ENCODE results near the gene LILRA6.
"Not testable (repeated sequence)": the region's sequence is repeated elsewhere in the genome, so short reads cannot be mapped to it uniquely, and the experiment has no call there.

Gene LILRA6

DNA sequence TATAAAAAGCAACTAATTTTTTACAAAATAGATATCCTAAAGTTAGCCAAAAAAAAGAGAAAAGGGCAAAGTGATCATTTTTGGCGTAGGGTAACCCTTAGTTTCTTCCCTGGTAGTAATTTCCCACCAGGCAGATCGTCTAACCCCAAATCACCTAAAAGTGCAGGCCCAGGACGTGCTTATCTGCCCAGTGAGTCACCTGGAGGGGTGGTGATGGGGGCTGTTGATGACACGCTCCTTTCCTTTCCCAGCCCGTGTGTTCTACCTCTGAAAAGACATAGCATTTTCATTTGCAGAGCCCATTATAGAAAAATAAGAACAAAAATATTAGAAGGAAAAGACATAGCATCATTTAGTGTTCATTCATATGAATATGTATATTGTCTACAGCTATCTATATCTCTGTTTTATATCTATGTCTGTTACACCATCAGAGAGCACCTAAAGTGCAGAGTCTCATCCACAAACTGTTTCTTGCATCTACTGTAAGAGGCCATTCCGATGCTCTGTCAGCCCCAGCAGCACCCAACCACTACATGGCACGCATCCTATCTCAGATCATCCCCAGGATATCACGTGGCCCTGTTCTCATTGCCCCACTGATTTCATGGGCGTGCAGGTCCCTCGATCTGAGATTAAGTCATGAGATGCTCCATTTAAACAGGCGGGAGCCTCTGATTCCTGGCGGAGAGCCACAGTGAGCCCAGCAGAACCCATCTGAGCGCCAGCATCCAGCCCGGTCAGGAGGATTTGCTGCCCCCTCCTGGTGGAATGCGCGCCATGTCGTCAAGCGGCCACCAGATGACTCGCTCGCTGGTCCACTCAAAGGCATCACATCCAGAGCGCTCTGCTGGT lies 11.3 kb downstream of the LILRA6 start:
- DNase-seq (ENCODE audit: low read depth): peak; percentile 63

DNA sequence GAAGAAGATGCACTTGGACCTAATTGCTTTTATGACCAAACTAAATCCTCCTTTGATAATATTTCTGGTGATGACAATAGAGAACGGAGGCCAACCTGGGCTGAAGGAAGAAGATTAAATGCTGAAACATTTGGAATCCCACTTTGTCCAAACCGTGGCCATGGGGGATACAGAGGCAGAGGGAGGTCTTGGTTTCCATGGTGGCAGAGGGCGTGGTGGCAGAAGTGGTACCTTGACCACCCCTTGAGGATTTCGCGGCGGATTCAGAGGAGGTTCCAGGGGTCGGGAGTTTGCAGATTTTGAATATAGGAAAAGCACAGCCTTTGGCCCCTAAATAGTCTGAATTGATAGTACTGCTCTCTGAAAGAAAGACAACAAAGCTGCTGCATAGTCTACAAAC lies 12.6 kb downstream of the LILRA6 start:
- DNase-seq (ENCODE audit: low read depth): no peak

DNA sequence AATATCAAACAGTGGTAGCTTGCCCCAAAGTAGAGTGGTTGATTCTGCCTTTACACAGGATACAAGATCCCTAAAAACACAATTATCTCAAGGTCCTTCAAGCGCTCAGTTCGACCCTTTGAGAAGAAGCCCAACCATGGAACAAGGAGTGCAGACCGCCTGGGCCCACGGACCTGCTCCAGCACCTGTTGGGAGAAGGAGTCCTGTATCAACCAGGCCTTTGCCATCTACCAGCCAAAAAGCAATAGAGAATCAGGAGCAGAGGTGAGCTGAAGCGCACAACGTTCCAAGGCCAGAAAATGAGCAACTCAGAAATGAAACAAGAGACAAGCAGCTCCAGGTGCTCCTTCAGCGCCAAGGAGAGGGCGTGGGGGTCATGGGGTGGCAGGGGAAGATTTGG lies 13.4 kb downstream of the LILRA6 start:
- no peak for DNase-seq (ENCODE audit: low read depth)

DNA sequence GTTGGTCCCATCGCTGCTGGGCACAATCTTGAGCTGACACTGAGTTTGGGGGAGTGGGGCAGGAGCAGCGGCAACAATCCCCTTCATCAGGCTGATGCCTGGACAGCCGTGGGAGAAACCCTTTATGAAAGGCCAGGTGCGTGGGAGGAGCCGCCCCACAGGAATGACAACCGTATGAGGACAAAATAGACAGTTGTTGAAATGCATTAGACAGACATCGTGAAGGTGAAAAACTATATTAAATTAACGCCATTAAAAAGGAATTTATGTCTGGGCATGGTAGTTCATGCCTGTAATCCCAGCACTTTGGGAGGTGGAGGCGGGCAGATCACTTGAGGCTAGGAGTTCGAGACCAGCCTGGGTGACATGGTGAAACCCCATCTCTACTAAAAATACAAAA lies 18.0 kb downstream of the LILRA6 start:
- not testable (repeated sequence) for DNase-seq (ENCODE audit: low read depth)

DNA sequence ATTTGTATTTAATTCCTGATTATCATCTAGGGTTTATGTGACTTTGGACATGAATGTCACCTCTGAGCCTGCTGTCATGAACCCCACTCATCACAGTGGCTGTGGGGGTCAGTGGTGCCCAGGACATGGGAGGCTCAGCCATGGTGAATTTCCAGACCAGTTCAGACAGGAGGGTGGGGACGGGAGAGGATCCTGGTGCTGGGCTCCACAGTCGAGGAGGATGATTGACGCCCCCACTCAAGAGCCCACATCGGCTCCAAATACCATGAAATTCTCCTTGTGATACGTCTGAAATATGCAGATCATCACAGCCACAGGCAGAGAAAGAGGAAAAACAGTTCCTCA lies 18.7 kb downstream of the LILRA6 start:
- not testable (repeated sequence) for DNase-seq (ENCODE audit: low read depth)

DNA sequence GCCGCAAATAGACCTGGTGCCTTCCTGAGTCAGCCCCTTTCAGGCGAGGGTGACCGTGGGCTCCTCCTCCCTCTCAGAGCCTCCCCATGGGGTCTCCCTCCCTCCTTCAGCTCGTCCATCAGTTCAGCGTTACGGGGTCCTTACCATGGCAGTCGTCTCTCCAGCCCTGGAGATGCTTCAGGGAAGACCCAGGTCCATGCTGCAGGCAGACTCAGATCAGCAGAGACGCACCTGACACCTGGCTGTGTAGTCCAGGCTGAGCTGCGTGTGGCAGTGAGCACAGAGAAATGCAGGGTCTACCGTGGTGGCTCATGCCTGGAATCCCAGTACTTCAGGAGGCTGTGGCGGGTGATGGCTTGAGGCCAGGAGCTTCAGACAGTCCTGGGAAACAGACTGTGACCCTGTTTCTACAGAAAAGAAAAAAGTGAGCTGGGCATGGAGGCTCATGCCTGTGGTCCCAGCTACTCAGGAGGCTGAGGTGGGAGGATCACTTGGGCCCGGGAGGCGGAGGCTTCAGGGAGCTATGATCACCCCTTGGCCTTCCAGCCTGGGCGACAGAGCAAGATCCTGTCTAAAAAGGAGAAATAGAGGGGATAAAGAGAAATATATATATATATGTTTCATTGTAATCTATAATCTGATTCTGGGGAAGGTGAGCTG lies 19.2 kb downstream of the LILRA6 start:
- not testable (repeated sequence) for DNase-seq (ENCODE audit: low read depth)

DNA sequence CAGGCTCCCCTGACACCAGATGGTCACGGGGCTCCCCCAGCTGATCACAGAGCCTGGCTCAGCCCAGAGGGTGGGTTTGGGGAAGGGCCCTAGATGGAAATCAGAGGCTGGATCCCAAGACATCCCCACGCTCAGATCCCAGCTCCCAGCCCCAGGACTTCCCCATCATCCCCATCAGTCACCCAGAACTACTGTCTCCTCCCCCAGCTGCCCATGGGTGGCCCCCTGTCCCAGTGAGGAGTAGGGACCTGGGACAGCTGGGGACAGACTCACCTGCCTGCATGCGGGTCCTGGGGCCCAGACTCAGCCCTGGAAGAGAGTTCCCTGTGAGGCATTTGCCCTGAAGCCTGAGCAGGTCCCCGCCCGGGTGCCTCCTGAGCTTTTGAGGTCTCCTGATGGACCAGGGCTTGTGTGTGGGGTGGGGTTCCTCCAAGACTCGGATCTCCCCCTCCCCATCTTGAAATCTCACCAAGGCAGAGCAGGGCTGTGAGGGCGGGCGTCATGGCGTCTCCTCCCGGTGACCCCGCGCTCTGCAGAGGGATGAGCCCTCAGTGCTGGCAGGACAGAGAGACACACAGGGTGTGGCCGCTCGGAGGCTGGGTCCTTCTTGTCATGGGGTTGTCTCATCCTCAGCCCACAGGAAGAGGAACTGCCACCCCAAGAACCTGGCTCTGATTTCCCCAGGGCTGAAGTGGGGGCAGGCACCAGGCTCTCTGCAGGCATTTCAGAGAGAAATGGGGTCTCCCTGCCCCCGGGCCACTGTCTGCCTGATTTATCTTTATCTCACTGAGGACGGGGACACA lies 19.9 kb downstream of the LILRA6 start, which contains the start of gene LILRB3:
TSS of gene LILRB3 (minus strand) at position 534 of the 803 bp plus-strand sequence. CDS start at position 503, 31 bp downstream.
- DNase-seq (ENCODE audit: low read depth): not testable (repeated sequence)

DNA sequence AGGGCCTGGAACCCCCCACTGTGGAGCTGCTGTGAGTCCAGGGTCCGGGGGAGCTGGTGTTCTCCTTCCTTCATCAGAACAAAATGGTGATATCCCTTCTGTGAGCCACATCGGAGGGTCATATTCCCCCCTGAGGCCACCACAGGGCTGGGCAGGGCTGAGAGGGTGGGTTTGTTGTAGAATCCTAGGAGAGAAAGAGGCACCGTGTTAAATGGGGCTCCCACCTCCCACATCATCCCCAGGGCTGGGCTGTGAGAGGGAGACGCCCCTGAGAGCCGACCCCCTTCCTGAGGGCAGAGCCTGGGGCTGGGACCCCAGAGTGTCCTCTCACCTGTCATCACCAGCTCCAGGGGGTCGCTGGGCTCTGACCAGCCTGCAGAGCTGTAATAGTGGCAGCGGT lies 20.6 kb downstream of the LILRA6 start:
- not testable (repeated sequence) for DNase-seq (ENCODE audit: low read depth)

DNA sequence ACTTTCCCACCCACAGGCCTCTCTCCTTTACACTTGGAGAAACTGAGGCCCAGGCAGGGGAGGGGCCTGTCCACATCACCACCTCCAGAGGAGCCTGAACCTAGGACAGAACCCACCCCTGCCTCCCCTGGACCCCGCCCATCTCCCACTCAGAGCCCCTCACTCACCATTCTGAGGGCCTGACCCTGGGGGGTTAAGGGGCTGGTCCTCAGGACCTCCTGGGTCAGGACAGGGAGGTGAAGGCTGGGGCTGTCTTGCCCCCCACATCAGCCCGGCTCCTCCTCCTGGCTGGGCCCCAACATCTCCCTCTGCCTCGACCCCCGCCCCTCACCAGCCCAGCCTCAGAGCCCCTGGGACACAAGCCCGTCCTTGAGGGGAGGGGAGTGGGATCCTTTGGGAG lies 22.9 kb downstream of the LILRA6 start:
- DNase-seq (ENCODE audit: low read depth): not testable (repeated sequence)

DNA sequence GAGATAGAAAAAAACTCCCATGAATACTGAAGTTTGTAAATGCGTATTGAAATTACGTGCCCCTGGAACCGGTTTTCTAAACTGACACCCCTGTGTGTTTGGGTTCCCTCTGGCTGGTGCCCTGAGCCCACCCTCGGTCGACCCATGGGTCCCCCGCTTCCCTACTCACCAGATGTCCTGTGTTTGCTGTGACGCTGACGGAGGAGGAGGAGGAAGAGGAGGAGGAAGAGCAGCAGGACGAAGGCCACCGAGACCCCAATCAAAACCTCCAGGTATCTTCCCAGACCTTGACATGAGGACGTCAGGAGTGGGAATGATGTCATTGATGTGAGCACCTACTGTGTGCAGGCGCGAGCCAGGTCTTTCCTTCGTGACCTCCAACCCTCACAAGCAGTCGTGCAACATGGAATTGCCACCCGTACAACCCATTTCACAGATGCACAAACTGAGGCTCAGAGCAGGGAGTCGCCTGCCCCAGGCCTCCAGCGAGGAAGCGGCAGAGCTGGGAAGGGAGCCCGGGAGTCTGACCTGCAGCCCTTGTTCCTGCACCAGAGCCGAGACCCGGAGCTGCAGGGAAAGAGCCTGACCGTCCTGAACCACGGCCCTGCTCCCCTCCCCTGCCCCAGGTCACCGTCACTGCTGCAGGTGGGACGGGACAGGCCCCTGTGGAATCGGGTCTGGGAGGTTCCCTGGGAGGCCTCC lies 23.5 kb downstream of the LILRA6 start:
- DNase-seq (ENCODE audit: low read depth): no peak

DNA sequence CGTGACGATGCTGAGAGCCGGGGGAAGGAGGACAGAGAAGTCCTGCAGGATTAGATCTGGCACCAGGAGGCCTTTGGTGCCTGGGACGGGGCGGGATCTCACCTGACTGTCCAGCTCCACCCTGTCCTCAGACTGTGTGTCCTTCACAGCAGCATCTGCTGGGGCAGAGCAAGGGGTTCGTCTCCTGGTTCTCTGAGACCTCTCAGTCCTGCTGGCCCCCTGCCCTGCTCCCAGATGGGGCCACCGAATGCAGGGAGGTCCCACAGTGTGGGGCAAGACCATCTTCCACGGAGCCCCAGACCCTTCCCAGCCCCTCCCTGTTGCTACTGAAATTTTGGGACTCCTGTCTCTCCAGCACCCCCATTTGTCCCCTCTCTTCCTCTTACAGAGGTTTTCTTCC lies 24.3 kb downstream of the LILRA6 start:
- DNase-seq (ENCODE audit: low read depth): no peak

DNA sequence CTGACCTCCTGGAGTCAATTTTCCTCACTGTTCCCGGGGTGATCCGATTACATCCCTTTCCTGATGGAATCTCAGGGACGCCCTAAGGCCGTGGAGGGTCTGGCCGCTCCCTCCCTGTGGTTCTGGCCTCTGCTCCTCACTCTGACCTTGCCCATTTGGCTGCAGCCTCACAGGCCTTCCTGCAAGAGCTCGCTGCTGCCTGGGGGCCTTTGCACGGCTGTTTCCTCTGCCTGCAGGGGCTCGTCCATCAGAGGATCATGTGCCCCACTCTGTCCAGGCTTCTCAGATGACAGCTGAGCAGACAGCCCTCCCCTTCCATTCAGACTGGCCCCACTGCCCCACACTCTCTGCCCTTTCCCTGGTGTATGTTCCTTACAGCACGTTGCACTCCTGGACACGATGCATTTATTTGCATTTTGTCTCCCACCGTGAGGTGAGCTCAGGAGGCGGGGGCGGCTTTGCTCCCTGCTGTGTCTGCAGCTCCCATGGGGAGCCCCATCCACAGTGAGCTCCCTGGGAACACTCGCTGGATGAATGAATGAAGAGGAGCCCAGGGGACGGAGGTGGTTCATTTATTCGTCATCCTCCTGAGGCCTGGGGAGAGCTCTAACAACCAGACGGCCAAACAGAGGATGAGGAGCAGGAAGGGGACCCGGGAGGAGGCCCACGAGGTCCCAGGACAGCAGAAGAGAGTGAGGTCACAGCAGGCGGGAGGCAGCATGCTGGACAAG lies 24.9 kb downstream of the LILRA6 start:
- not testable (repeated sequence) for DNase-seq (ENCODE audit: low read depth)

DNA sequence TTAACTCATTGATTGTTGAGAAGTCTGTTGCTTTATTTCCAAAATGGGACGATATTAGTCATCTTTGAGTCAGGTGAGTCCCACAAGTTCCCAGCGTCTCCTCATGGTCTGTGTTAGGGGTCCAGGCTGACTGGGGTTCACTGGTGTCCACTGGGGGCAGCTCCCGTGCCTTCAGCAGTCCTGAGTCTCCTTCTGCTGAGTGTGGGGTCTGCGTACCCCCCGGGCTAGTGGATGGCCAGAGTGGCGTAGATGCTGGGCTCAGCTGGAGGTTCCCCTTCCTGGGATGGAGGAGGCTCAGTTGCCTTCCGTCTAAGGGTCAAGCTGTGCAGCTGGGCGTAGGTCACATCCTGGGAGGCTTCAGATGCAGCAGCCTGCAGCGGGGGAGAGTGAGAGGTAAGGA lies 25.7 kb downstream of the LILRA6 start:
- DNase-seq (ENCODE audit: low read depth): no peak

DNA sequence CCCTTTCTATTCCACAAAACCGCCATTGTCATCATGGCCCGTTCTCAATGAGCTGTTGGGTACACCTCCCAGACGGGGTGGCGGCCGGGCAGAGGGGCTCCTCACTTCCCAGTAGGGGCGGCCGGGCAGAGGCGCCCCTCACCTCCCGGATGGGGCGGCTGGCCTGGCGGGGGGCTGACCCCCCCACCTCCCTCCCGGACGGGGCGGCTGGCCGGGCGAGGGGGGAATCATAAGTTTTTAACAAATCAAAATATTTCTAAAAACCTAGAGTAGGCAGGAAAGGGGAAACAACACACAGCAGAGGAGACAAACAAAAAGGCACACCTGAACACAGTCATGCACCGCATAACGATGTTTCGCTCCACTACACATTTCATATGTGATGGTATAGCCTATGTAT lies 27.9 kb downstream of the LILRA6 start:
- DNase-seq (ENCODE audit: low read depth): not testable (repeated sequence)

DNA sequence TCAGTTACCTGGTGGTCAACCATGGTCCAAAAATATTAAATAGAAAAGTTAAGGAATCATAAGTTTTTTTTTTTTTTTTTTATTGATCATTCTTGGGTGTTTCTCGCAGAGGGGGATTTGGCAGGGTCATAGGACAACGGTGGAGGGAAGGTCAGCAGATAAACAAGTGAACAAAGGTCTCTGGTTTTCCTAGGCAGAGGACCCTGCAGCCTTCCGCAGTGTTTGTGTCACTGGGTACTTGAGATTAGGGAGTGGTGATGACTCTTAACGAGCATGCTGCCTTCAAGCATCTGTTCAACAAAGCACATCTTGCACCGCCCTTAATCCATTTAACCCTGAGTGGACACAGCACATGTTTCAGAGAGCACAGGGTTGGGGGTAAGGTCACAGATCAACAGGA lies 28.4 kb downstream of the LILRA6 start:
- DNase-seq (ENCODE audit: low read depth): not testable (repeated sequence)

DNA sequence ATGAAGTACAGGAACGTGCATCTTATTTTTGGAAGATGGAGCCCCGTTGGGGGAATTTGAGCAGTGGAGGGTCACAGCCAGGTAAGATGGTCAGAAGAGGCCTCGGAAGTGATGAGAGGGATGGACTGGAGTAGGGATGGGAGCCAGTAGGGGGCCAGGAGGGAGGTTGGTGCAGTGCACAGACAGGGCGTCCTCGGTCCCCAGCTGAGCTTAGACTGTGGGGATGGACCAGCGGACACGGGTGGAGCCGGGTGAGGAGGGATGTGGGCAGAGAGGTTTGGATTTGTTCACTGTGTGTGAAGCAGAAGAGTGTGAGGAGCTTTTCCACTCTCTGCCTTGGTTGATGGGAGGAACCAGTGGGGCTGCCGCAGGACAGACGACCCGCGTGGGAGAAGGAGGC lies 31.4 kb downstream of the LILRA6 start:
- no peak for DNase-seq (ENCODE audit: low read depth)

DNA sequence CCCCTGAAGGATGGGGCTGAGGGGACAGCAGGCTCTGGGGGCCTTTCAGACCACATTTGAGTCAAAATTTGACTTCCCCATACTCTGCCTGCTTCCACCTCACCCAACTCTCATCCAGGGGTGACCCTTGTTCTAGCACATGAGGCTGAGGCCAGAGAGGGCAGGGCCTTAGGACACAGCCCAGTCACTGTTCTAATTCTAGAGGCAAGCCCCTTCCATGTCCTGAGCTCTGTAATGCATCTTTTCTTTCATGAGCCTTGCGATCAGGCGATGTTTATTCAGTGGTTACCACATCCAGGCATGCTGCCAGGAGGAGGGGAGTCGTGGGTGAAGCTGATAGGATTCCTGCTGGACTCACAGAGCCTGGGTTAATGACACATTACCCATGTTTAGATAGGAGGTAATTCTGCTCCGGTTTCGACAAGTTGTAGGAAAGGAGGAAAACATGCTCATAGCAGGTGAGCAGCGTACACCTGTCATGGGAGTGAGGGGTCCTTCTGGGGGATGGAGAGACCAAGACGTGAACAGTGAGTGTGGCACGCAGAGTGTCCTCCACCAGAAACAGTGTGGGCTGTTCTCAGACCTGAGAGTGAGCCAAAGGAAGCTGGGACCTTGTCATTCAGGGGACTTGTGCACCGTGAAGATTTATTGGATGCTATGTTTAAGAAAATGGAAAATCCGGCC lies 32.6 kb downstream of the LILRA6 start:
- peak; percentile 70 for DNase-seq (ENCODE audit: low read depth)

DNA sequence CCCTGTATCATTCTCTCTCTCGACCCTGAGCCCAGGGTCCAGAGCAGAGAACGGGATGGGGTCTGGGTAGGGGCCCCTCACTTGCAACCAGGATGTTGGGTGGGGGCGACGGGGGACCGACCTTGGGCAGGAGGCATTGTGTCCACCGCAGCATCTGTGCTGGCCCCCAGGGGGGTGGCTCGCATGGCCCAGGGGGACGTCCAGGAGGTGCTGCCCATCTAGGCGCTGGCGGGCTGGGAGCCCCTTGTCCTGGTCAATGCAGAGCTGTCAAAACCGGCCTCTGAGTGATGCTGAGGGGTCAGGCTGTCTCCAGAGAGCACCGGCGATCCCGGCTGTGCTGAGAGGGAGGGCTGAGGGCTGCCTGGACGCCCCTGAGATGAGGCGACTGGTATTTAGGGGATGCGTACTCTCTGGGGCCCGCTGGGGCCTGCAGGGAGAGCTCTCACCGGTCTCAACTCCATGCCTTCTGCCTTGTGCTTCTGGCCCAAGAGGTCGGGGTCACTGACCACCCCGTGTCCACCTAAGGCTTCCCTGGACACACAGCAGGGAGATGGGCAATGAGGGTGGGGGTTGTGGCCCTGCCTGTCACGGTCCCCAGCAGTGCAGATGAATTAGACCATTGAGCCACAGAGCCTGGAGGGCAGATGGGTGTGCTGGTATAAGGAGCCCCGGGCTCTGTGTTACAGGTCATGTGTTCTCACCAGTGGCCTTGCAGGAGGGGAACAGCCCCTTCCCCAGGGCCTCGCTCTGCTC lies 33.4 kb downstream of the LILRA6 start:
- DNase-seq (ENCODE audit: low read depth): no peak

DNA sequence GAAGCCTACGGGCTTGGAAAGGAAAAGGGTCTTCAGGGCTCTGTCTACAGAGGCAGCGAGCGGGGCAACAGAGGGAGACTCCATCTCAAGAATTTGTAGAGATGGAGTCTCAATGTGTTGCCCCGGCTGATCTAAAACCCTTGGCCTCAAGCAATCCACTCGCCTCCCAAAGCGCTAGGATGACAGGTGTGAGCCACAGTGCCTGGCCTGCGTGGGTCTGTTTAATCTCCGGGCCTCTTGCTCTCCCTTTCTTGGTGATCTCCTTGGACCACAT lies 33.9 kb downstream of the LILRA6 start:
- no peak for DNase-seq (ENCODE audit: low read depth)

Measured in CMK (cell line).